GM18517 (cell line): Measurements from ENCODE around the gene C1orf87.
"Not testable (repeated sequence)": the region's sequence is repeated elsewhere in the genome, so short reads cannot be mapped to it uniquely, and the experiment has no call there.

ENCODE experiments used
- ATAC-seq: cut with Tn5 transposase; IDR thresholded peaks from one replicate; pipeline ENCODE4 v1.9.1; 2021; ENCODE audit warnings: mild to moderate bottlenecking, moderate library complexity; ENCODE audit not compliant: unreplicated experiment

The C1orf87 gene

GRCh38 chr1:59994302-59995198 lies 79.0 kb downstream of the C1orf87 start:
- ATAC-seq, result no peak

GRCh38 chr1:59992040-59992820 lies 81.3 kb downstream of the C1orf87 start:
- ATAC-seq, result no peak

- ATAC-seq, result no peak
Observed at GRCh38 chr1:59990470-59990869, 83.1 kb downstream of the C1orf87 start.

- no peak for ATAC-seq
Observed at GRCh38 chr1:59986516-59987310, 86.9 kb downstream of the C1orf87 start.

- no peak for ATAC-seq
Observed at GRCh38 chr1:59985911-59986515, 87.6 kb downstream of the C1orf87 start.

GRCh38 chr1:59979666-59980065 lies 93.9 kb downstream of the C1orf87 start:
- ATAC-seq, result no peak

- no peak for ATAC-seq
Observed at GRCh38 chr1:59978511-59978910, 95.1 kb downstream of the C1orf87 start.

GRCh38 chr1:59978026-59978425 lies 95.5 kb downstream of the C1orf87 start:
- no peak for ATAC-seq

GRCh38 chr1:59977075-59977410 lies 96.5 kb downstream of the C1orf87 start:
- no peak for ATAC-seq

GRCh38 chr1:59976194-59977074 lies 97.1 kb downstream of the C1orf87 start:
- no peak for ATAC-seq

- ATAC-seq, result no peak
Observed at GRCh38 chr1:59973719-59974118, 99.9 kb downstream of the C1orf87 start.

GRCh38 chr1:59972216-59972927 lies 101.2 kb downstream of the C1orf87 start:
- no peak for ATAC-seq

- no peak for ATAC-seq
Observed at GRCh38 chr1:59971464-59971911, 102.1 kb downstream of the C1orf87 start.

GRCh38 chr1:59969542-59970175 lies 103.9 kb downstream of the C1orf87 start:
- ATAC-seq, result not testable (repeated sequence)

- not testable (repeated sequence) for ATAC-seq
Observed at GRCh38 chr1:59968746-59969145, 104.8 kb downstream of the C1orf87 start.

GRCh38 chr1:59967780-59968179 lies 105.8 kb downstream of the C1orf87 start:
- ATAC-seq, result no peak

- no peak for ATAC-seq
Observed at GRCh38 chr1:59967141-59967697, 106.4 kb downstream of the C1orf87 start.

GRCh38 chr1:59952065-59952464 lies 121.5 kb downstream of the C1orf87 start:
- no peak for ATAC-seq
